SK-N-SH treated with all-trans-retinoic acid at 6 μM for 48 hours (cell line): Measurements from ENCODE around the gene UFM1.
"Not testable (repeated sequence)": the region's sequence is repeated elsewhere in the genome, so short reads cannot be mapped to it uniquely, and the experiment has no call there.

Source experiments
- ARNTL ChIP-seq: fragments of 450-650 bp; formaldehyde crosslinking; IDR thresholded peaks from 2 replicates; pipeline ENCODE4 v1.5.0; 2020; ENCODE audit warnings: low read depth, mild to moderate bottlenecking, moderate library complexity, borderline replicate concordance
- CREB5 ChIP-seq: fragments of 250-450 bp; sonication (Bioruptor Pico); IDR thresholded peaks from 2 replicates; pipeline ENCODE4 v1.5.1; 2020; ENCODE audit warnings: low read depth, mild to moderate bottlenecking, moderate library complexity
- CSDC2 ChIP-seq: fragments of 250-450 bp; sonication (Bioruptor Pico); IDR thresholded peaks from 2 replicates; pipeline ENCODE4 v1.5.0; 2020; ENCODE audit warnings: mild to moderate bottlenecking, moderate library complexity
- GLIS3 ChIP-seq: fragments of 250-450 bp; sonication (Bioruptor Pico); IDR thresholded peaks from 2 replicates; pipeline ENCODE4 v1.5.0; 2020; ENCODE audit warnings: mild to moderate bottlenecking, moderate library complexity
- PATZ1 ChIP-seq: fragments of 250-450 bp; sonication (Bioruptor Pico); IDR thresholded peaks from 2 replicates; pipeline ENCODE4 v1.8.0; 2020; ENCODE audit warnings: mild to moderate bottlenecking, moderate library complexity, borderline replicate concordance
- POU6F1 ChIP-seq: fragments of 250-450 bp; sonication (Bioruptor Pico); IDR thresholded peaks from 2 replicates; pipeline ENCODE4 v1.8.0; 2021; ENCODE audit warnings: low read depth, mild to moderate bottlenecking, moderate library complexity, borderline replicate concordance
- RARB ChIP-seq: fragments of 250-450 bp; sonication (Bioruptor Pico); IDR thresholded peaks from 2 replicates; pipeline ENCODE4 v1.8.0; 2021; ENCODE audit warnings: mild to moderate bottlenecking, moderate library complexity
- SNAI2 ChIP-seq: fragments of 250-450 bp; sonication (Bioruptor Pico); IDR thresholded peaks from 2 replicates; pipeline ENCODE4 v1.5.0; 2020; ENCODE audit warnings: mild to moderate bottlenecking, moderate library complexity
- TOX ChIP-seq: fragments of 250-450 bp; sonication (Bioruptor Pico); IDR thresholded peaks from 2 replicates; pipeline ENCODE4 v1.8.0; 2021; ENCODE audit warnings: mild to moderate bottlenecking, moderate library complexity, borderline replicate concordance
- ZC3H10 ChIP-seq: fragments of 250-450 bp; sonication (Bioruptor Pico); IDR thresholded peaks from 2 replicates; pipeline ENCODE4 v1.5.1; 2021; ENCODE audit warnings: mild to moderate bottlenecking, moderate library complexity
- ZFP3 ChIP-seq: fragments of 250-450 bp; sonication (Bioruptor Pico); IDR thresholded peaks from 2 replicates; pipeline ENCODE4 v1.5.0; 2020; ENCODE audit warnings: mild to moderate bottlenecking, moderate library complexity
- ZNF8 ChIP-seq: fragments of 450-650 bp; formaldehyde crosslinking; IDR thresholded peaks from 2 replicates; pipeline ENCODE4 v1.5.0; 2020; ENCODE audit warnings: mild to moderate bottlenecking, moderate library complexity

DNA sequence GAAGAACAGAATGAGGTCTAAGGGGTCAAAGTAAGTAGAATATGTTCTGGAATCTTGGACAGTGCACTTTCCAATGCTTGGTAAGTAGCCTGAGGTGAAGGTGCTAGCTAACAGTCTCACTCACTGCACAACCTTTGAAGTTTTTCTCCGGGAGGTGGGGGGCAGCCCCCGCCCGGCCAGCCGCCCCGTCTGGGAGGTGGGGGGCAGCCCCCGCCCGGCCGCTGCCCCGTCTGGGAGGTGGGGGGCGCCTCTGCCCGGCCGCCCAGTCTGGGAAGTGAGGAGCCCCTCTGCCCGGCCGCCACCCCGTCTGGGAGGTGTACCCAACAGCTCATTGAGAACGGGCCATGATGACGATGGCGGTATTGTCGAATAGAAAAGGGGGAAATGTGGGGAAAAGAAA, 14.1 kb downstream of the UFM1 start:
- TF ChIP-seq POU6F1; ZNF8 (CRISPR knock-in tag); CREB5 (CRISPR knock-in tag); RARB (CRISPR knock-in tag); PATZ1 (CRISPR knock-in tag); SNAI2; ZFP3; ARNTL (CRISPR knock-in tag); GLIS3 (CRISPR knock-in tag); CSDC2 (CRISPR knock-in tag); TOX (CRISPR knock-in tag); ZC3H10 (CRISPR knock-in tag): not testable (repeated sequence)
